Anterior cingulate cortex (tissue), 58 donors: ENCODE data around the gene MMRN2.
A peak's percentile ranks its signal among the peaks of the same experiment; 100 is the strongest.

Source experiments
- DNase-seq, 58 donors: peaks; one replicate each; lab custom pipeline; 2025; lab: John Stamatoyannopoulos, UW

MMRN2 gene

GRCh38 chr10:86899670-86900276, 57.6 kb downstream of the MMRN2 start:
- peak in 43 of 58 donors; percentile 2 to 71 (median 27) for DNase-seq

- DNase-seq: peak in 8 of 58 donors; percentile 2 to 32 (median 4)
Measured at GRCh38 chr10:86899132-86899531, 58.3 kb downstream of the MMRN2 start.

GRCh38 chr10:86898511-86898910, 58.9 kb downstream of the MMRN2 start:
- no peak for DNase-seq

- DNase-seq: no peak
Measured at GRCh38 chr10:86889997-86890396, 67.4 kb downstream of the MMRN2 start.

- DNase-seq: no peak
Measured at GRCh38 chr10:86888585-86889381, 68.6 kb downstream of the MMRN2 start.
